SW 1271 (cell line): ENCODE data around the gene BST2.
A peak's percentile ranks its signal among the peaks of the same experiment; 100 is the strongest.

Experiments used
- DNase-seq, 2 experiments: peaks; one replicate each; lab custom pipeline; 2025; lab: John Stamatoyannopoulos, UW

BST2 gene

GRCh38 chr19:17419621-17420474, 14.4 kb upstream of the BST2 start, which contains the start of gene MVB12A:
Gene MVB12A, plus strand, starts transcription at chr19:17420047. Its CDS starts 89 bp downstream, at chr19:17420136.
- peak; percentile 97 to 99 for DNase-seq

GRCh38 chr19:17419154-17419620, 13.8 kb upstream of the BST2 start:
- no peak for DNase-seq

GRCh38 chr19:17418710-17419109, 13.3 kb upstream of the BST2 start:
- no peak for DNase-seq

GRCh38 chr19:17415121-17415520, 9.7 kb upstream of the BST2 start:
- no peak for DNase-seq

- no peak for DNase-seq
Measured at GRCh38 chr19:17414097-17414496, 8.7 kb upstream of the BST2 start.

- no peak for DNase-seq
Measured at GRCh38 chr19:17411801-17412200, 6.4 kb upstream of the BST2 start.

GRCh38 chr19:17409990-17410389, 4.6 kb upstream of the BST2 start:
- DNase-seq, result no peak

GRCh38 chr19:17406887-17407196, 1.4 kb upstream of the BST2 start:
- no peak for DNase-seq

- no peak for DNase-seq
Measured at GRCh38 chr19:17406046-17406886, 836 bp upstream of the BST2 start.

GRCh38 chr19:17404621-17405249, 695 bp downstream of the BST2 start:
- DNase-seq, result no peak

- no peak for DNase-seq
Measured at GRCh38 chr19:17404015-17404414, 1.4 kb downstream of the BST2 start.

GRCh38 chr19:17402982-17403855, 2.2 kb downstream of the BST2 start:
- DNase-seq, result no peak

- no peak for DNase-seq
Measured at GRCh38 chr19:17401628-17402027, 3.8 kb downstream of the BST2 start.

- DNase-seq, result no peak
Measured at GRCh38 chr19:17398902-17399527, 6.4 kb downstream of the BST2 start.

- peak in 1 of 2 experiments; percentile 35 for DNase-seq
Measured at GRCh38 chr19:17394891-17395415, 10.5 kb downstream of the BST2 start.

- no peak for DNase-seq
Measured at GRCh38 chr19:17393914-17394313, 11.5 kb downstream of the BST2 start, which contains the start of gene CCDC194. Gene CCDC194, minus strand, starts transcription at chr19:17394196. Its CDS starts 38 bp downstream, at chr19:17394158.

- no peak for DNase-seq
Measured at GRCh38 chr19:17393002-17393401, 12.4 kb downstream of the BST2 start.

- no peak for DNase-seq
Measured at GRCh38 chr19:17391371-17392151, 13.9 kb downstream of the BST2 start.

GRCh38 chr19:17390665-17391370, 14.6 kb downstream of the BST2 start:
- DNase-seq, result peak; percentile 38 to 84
